ENCODE measurements around the gene ATP11C. TPM values are rescaled to one million over a fixed set of nuclear protein-coding genes. Genes with fewer than 3 reads are reported as not detected.

ATP11C gene
- total RNA-seq, 1 experiment from 2014 or later = 38.6 TPM

- no peak for TF ChIP-seq MAX (CRISPR knock-in tag; IDR thresholded peaks at IDR 0.05)
Observed at GRCh38 chrX:139974471-139974870, 41.6 kb upstream of the ATP11C start (continued).

GRCh38 chrX:139972629-139973624 is 40.1 kb upstream of the ATP11C start:
- Mint-ChIP-seq H3K9me3 (peaks cover 7% of the 10 kb centered on the region), H3K27me3 (ENCODE audit: low read depth) (peaks cover 17% of the 10 kb centered on the region), H3K4me3 (no peak overlapping the region), H3K27ac (no peak overlapping the region), H3K4me1 (peaks cover 8% of the 10 kb centered on the region), H3K36me3 (peaks cover 3% of the 10 kb centered on the region; the same call in 1 of the 2 replicates)
- TF ChIP-seq E2F1 (CRISPR knock-in tag; IDR thresholded peaks at IDR 0.05) (no peak), NFE2L1 (CRISPR knock-in tag; IDR thresholded peaks at IDR 0.05) (no peak), ERG (CRISPR knock-in tag; IDR thresholded peaks at IDR 0.05) (no peak), GABPB1 (CRISPR knock-in tag; IDR thresholded peaks at IDR 0.05) (no peak), PREB (CRISPR knock-in tag; IDR thresholded peaks at IDR 0.05; ENCODE audit: borderline replicate concordance) (no peak), ZNF138 (CRISPR knock-in tag; conservative IDR thresholded peaks at IDR 0.05) (no peak), ZNF671 (CRISPR knock-in tag; IDR thresholded peaks at IDR 0.05) (no peak), USF2 (CRISPR knock-in tag; IDR thresholded peaks at IDR 0.05) (no peak)
- POLR2A ChIA-PET = no interaction called here
- CTCF ChIA-PET = no interaction called here
- ATAC-seq (no peak), DNase-seq (ENCODE audit: low spot score) (no peak)

- TF ChIP-seq JUN (CRISPR knock-in tag; IDR thresholded peaks at IDR 0.05) (no peak), CDX4 (CRISPR knock-in tag; IDR thresholded peaks at IDR 0.05; ENCODE audit: borderline replicate concordance) (no peak), GTF2I (CRISPR knock-in tag; conservative IDR thresholded peaks at IDR 0.05) (no peak), ZNF281 (CRISPR knock-in tag; IDR thresholded peaks at IDR 0.05) (no peak), AR (CRISPR knock-in tag; IDR thresholded peaks at IDR 0.05) (no peak), ATF3 (CRISPR knock-in tag; conservative IDR thresholded peaks at IDR 0.05) (no peak)
- ATAC-seq (no peak), DNase-seq (ENCODE audit: low spot score) (no peak)
- Mint-ChIP-seq H3K4me1 (peaks cover 8% of the 10 kb centered on the region), H3K4me3 (no peak overlapping the region), H3K27me3 (ENCODE audit: low read depth) (peaks cover 17% of the 10 kb centered on the region), H3K36me3 (peaks cover 3% of the 10 kb centered on the region; the same call in 1 of the 2 replicates), H3K9me3 (peaks cover 7% of the 10 kb centered on the region), H3K27ac (no peak overlapping the region)
- ChIA-PET POLR2A (no interaction called here), CTCF (no interaction called here)
Observed at GRCh38 chrX:139972113-139972512, 39.3 kb upstream of the ATP11C start.

All from WTC11 (cell line).